Measurements from ENCODE around the gene LY86. TPM values are rescaled to one million over a fixed set of nuclear protein-coding genes. Genes with fewer than 3 reads are reported as not detected.

LY86 gene
- total RNA-seq, 1 experiment from 2014 or later = not detected

DNA sequence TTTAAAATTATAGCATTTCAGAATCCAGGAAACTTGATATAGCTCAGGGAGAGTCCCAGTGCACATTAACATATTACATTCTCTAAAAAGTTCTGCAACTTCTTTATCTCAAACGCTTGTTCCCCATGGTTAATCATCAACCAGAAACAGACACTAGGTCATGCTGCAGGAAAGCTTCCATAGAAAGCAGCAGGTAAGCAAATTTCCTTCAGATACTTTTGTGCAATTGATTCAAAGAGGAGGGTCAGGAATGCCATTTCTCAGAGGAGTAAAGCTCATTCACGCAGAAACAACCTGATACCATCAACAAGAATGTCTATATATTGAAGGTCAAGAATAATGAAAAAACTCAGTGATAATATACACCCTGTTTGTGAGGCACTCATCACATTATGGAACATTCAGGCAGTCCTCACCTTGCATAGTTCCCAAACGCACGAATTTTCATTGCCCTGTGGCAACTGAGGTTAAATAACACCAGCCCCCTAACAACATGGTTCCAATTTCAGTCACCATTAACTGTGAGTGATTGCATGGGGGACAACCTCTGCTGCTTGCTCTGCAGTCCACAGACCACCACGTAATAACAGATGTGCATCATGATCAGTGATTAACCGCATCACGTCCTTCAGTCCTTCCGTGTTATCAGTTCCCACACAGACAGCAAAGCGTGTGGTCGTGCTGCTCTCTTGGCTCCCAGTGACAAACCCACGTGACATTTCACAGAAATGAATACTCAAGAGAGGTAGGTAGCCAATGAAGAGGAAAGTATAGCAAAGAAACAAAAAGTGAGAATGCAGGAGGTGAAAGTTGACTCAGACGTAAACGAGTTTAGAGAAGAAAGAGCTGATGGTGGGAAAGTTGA, 95.7 kb downstream of the LY86 start:
- WGBS (ENCODE audit: extremely low coverage, insufficient read length, low lambda C conversion rate) = no CpG with 5 or more reads among the region's 13 CpGs
- Histone ChIP-seq H3K18ac (ENCODE audit: insufficient read length, low read depth, low read length) (no peak overlapping the region), H4K8ac (replicated peaks; ENCODE audit: insufficient read length, low read depth, low read length) (no peak overlapping the region), H3K23me2 (ENCODE audit: insufficient read length, low read depth, low read length, poor library complexity, severe bottlenecking) (peaks cover 8% of the 10 kb centered on the region), H3K79me2 (ENCODE audit: insufficient read depth, low read length) (no peaks in the 10 kb centered on the region), H2AFZ (ENCODE audit: low read length) (no peak overlapping the region), H3K14ac (ENCODE audit: insufficient read depth, low read length) (no peak overlapping the region), H3K4me2 (ENCODE audit: insufficient read depth, insufficient read length, low read length) (no peak overlapping the region), H2BK20ac (ENCODE audit: low read depth, low read length, poor library complexity, severe bottlenecking) (no peak overlapping the region), H4K20me1 (ENCODE audit: control insufficient read depth, insufficient read depth, insufficient read length) (no peaks in the 10 kb centered on the region), H3K4me1 (ENCODE audit: insufficient read depth, low read length) (no peaks in the 10 kb centered on the region; the same call in 1 of the 2 replicates), H3K27ac (ENCODE audit: insufficient read length, low read depth, low read length) (no peak overlapping the region), H3K9ac (ENCODE audit: extremely low read depth, insufficient read length, low read length) (no peak overlapping the region), H3K79me1 (ENCODE audit: insufficient read depth, low read depth, low read length, poor library complexity, severe bottlenecking) (no peaks in the 10 kb centered on the region), H2BK5ac (ENCODE audit: insufficient read length, low read length) (no peak overlapping the region), H2BK12ac (ENCODE audit: insufficient read length, low read depth, low read length) (no peak overlapping the region), H3K9me3 (ENCODE audit: control insufficient read depth, low read depth, low read length) (no peaks in the 10 kb centered on the region), H3K27me3 (ENCODE audit: insufficient read depth, low read length) (no peaks in the 10 kb centered on the region), H4K5ac (ENCODE audit: insufficient read length, low read depth, low read length) (no peak overlapping the region), H3K4ac (ENCODE audit: low read depth, low read length) (no peak overlapping the region), H3T11ph (ENCODE audit: low read length) (no peak overlapping the region), H2AK5ac (ENCODE audit: insufficient read length, low read length) (no peak overlapping the region), H4K91ac (ENCODE audit: insufficient read length, low read depth, low read length) (no peak overlapping the region), H3K23ac (ENCODE audit: insufficient read length, low read depth, low read length) (no peak overlapping the region), H2BK120ac (ENCODE audit: low read depth, low read length, poor library complexity, severe bottlenecking) (no peak overlapping the region), H2BK15ac (ENCODE audit: low read depth, low read length) (no peak overlapping the region), H3K56ac (ENCODE audit: insufficient read length, low read depth, low read length) (no peak overlapping the region)
- no peak for DNase-seq
- TF ChIP-seq, protein P1, sequence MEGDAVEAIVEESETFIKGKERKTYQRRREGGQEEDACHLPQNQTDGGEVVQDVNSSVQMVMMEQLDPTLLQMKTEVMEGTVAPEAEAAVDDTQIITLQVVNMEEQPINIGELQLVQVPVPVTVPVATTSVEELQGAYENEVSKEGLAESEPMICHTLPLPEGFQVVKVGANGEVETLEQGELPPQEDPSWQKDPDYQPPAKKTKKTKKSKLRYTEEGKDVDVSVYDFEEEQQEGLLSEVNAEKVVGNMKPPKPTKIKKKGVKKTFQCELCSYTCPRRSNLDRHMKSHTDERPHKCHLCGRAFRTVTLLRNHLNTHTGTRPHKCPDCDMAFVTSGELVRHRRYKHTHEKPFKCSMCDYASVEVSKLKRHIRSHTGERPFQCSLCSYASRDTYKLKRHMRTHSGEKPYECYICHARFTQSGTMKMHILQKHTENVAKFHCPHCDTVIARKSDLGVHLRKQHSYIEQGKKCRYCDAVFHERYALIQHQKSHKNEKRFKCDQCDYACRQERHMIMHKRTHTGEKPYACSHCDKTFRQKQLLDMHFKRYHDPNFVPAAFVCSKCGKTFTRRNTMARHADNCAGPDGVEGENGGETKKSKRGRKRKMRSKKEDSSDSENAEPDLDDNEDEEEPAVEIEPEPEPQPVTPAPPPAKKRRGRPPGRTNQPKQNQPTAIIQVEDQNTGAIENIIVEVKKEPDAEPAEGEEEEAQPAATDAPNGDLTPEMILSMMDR (conservative IDR thresholded peaks at IDR 0.05) = no peak
- H3K4me1 Mint-ChIP-seq = peaks cover 34 to 40% of the 10 kb centered on the region in 2 experiments
- peak overlapping the region in 1 of 3 experiments; percentile 29; a peak in 2 of 7 replicates for H3K27ac Mint-ChIP-seq
- no peaks in the 10 kb centered on the region; a peak in 1 of 5 replicates for H3K9me3 Mint-ChIP-seq
- H3K4me3 Mint-ChIP-seq = no peak overlapping the region
- H3K36me3 Mint-ChIP-seq (ENCODE audit: insufficient read depth in 1 of 3, low read depth in 3 of 3) = peaks cover 0 to 13% (median 0%) of the 10 kb centered on the region in 3 experiments; a peak in 2 of 7 replicates
- H3K27me3 Mint-ChIP-seq (ENCODE audit: low read depth) = peaks cover 7% of the 10 kb centered on the region

Measured in H9 (cell line).